K562 (cell line): ENCODE measurements around the gene UQCRC1. TPM values are rescaled to one million over a fixed set of nuclear protein-coding genes. Genes with fewer than 3 reads are reported as not detected.

Experiments used
- BCOR ChIP-seq: fragments of 450-650 bp; IDR thresholded peaks from 2 replicates; pipeline ENCODE4 v1.6.1; 2016
- CBX8 ChIP-seq: fragments of 200-600 bp; sonication (generic); IDR thresholded peaks from 2 replicates; pipeline ENCODE4 v1.6.1; 2012; ENCODE audit warnings: borderline replicate concordance, mixed run types, low read depth, mild to moderate bottlenecking, moderate library complexity, mixed read lengths, low read length, control low read depth, inconsistent platforms; ENCODE audit not compliant: poor library complexity, severe bottlenecking; ENCODE audit errors: extremely low read depth
- CCNT2 ChIP-seq: IDR thresholded peaks from 2 replicates; pipeline ENCODE4 v1.6.1; 2011; ENCODE audit warnings: borderline replicate concordance, low read depth, mild to moderate bottlenecking, moderate library complexity, mixed read lengths, low read length; ENCODE audit not compliant: insufficient read length; ENCODE audit errors: extremely low read depth
- CEBPB ChIP-seq: fragments of 450-650 bp; IDR thresholded peaks from 2 replicates; pipeline ENCODE4 v1.6.1; 2016; ENCODE audit warnings: missing genetic modification characterization, missing compliant biosample characterization
- E2F3 ChIP-seq: fragments of 250-450 bp; sonication (Bioruptor Pico); IDR thresholded peaks from 2 replicates; pipeline ENCODE4 v1.4.0; 2020; ENCODE audit warnings: mild to moderate bottlenecking
- EZH2 ChIP-seq: IDR thresholded peaks from 2 replicates; pipeline ENCODE4 v1.6.1; 2012; ENCODE audit warnings: low read depth, mild to moderate bottlenecking, inconsistent platforms, low read length, borderline replicate concordance
- FOXJ2 ChIP-seq: fragments of 200-800 bp; sonication (Bioruptor generic); IDR thresholded peaks from 2 replicates; pipeline ENCODE4 v1.6.1; 2016; ENCODE audit warnings: missing genetic modification characterization, missing compliant biosample characterization
- GATAD2B ChIP-seq: fragments of 450-650 bp; IDR thresholded peaks from 2 replicates; pipeline ENCODE4 v1.6.1; 2017; ENCODE audit warnings: mild to moderate bottlenecking, borderline replicate concordance
- HMG20A ChIP-seq: fragments of 450-650 bp; formaldehyde crosslinking; conservative IDR thresholded peaks from 2 replicates; pipeline ENCODE4 v1.4.0; 2020; ENCODE audit warnings: mild to moderate bottlenecking, mixed read lengths
- IRF1 ChIP-seq: sonication (generic); formaldehyde crosslinking; IDR thresholded peaks from 2 replicates; pipeline ENCODE4 v1.8.0; 2022; ENCODE audit warnings: missing genetic modification reagents, mild to moderate bottlenecking, borderline replicate concordance
- KLF13 ChIP-seq: fragments of 450-650 bp; IDR thresholded peaks from 2 replicates; pipeline ENCODE4 v1.6.1; 2016; ENCODE audit warnings: missing genetic modification characterization, low read depth, mild to moderate bottlenecking, missing compliant biosample characterization, moderate library complexity, borderline replicate concordance
- MAFK ChIP-seq: IDR thresholded peaks from 2 replicates; pipeline ENCODE4 v1.6.1; 2011; ENCODE audit warnings: low read length, improper control_type of control experiment
- MCM3 ChIP-seq: fragments of 450-650 bp; IDR thresholded peaks from 2 replicates; pipeline ENCODE4 v1.6.1; 2016
- MEIS2 ChIP-seq: fragments of 450-650 bp; IDR thresholded peaks from 2 replicates; pipeline ENCODE4 v1.6.1; 2014; ENCODE audit warnings: mild to moderate bottlenecking; ENCODE audit not compliant: partially characterized antibody
- NEUROD1 ChIP-seq: fragments of 150-350 bp; IDR thresholded peaks from 2 replicates; pipeline ENCODE4 v1.6.1; 2014; ENCODE audit warnings: borderline replicate concordance, low read length, low read depth; ENCODE audit not compliant: partially characterized antibody
- NFIC ChIP-seq: fragments of 450-650 bp; IDR thresholded peaks from 2 replicates; pipeline ENCODE4 v1.6.1; 2017; ENCODE audit warnings: mild to moderate bottlenecking, inconsistent platforms
- SAFB2 ChIP-seq: fragments of 200-400 bp; formaldehyde crosslinking; IDR thresholded peaks from 2 replicates; pipeline ENCODE4 v1.6.1; 2018; ENCODE audit warnings: borderline replicate concordance, low read length, low read depth, moderate library complexity; ENCODE audit not compliant: severe bottlenecking
- SMAD1 ChIP-seq: fragments of 150-350 bp; IDR thresholded peaks from 2 replicates; pipeline ENCODE4 v1.6.1; 2014; ENCODE audit warnings: low read length, low read depth; ENCODE audit not compliant: partially characterized antibody
- STAT6 ChIP-seq: sonication (generic); formaldehyde crosslinking; IDR thresholded peaks from 2 replicates; pipeline ENCODE4 v1.8.1; 2023; ENCODE audit warnings: mild to moderate bottlenecking, missing genetic modification reagents
- XRCC3 ChIP-seq: fragments of 450-650 bp; IDR thresholded peaks from 2 replicates; pipeline ENCODE4 v1.6.1; 2017; ENCODE audit warnings: mild to moderate bottlenecking, moderate library complexity
- ZNF77 ChIP-seq: fragments of 250-450 bp; sonication (Bioruptor Pico); IDR thresholded peaks from 2 replicates; pipeline ENCODE4 v1.5.0; 2020
- polyA plus RNA-seq, 8 experiments: library from polyadenylated mRNA; depleted of rRNA in 4 of 8; stranded (reverse) in 5 of 8; unstranded in 3 of 8; fragments of >200 nt; fragmentation: Nextera tagmentation in 2 of 8; fragmentation: Illumina TruSeq in 1 of 8; extraction: Ambion mirVana in 2 of 8; extraction: Trizol in 1 of 8; gene quantifications; 2 replicates each; pipeline versions ENCODE4 v1.2.1 to v1.2.3, GENCODE V29; 2011 to 2014; ENCODE audit warnings: inconsistent platforms in 1 of 8, missing spikeins in 1 of 8
- total RNA-seq, 7 experiments: library from RNA; depleted of rRNA in 6 of 7; stranded (reverse); fragments of >200 nt in 6 of 7; fragmentation: Illumina TruSeq in 2 of 7; extraction: Trizol in 2 of 7; gene quantifications; 2 replicates each; pipeline versions ENCODE4 v1.2.1 to v1.2.3, GENCODE V29; 2011 to 2021; ENCODE audit warnings: low replicate concordance in 1 of 7

UQCRC1 gene
- total and polyA plus RNA-seq, 9 of the 15 experiments (the other 6 are each of a cell fraction or from before 2014, with no cell fraction given) = 125 to 424 (median 268) TPM

DNA sequence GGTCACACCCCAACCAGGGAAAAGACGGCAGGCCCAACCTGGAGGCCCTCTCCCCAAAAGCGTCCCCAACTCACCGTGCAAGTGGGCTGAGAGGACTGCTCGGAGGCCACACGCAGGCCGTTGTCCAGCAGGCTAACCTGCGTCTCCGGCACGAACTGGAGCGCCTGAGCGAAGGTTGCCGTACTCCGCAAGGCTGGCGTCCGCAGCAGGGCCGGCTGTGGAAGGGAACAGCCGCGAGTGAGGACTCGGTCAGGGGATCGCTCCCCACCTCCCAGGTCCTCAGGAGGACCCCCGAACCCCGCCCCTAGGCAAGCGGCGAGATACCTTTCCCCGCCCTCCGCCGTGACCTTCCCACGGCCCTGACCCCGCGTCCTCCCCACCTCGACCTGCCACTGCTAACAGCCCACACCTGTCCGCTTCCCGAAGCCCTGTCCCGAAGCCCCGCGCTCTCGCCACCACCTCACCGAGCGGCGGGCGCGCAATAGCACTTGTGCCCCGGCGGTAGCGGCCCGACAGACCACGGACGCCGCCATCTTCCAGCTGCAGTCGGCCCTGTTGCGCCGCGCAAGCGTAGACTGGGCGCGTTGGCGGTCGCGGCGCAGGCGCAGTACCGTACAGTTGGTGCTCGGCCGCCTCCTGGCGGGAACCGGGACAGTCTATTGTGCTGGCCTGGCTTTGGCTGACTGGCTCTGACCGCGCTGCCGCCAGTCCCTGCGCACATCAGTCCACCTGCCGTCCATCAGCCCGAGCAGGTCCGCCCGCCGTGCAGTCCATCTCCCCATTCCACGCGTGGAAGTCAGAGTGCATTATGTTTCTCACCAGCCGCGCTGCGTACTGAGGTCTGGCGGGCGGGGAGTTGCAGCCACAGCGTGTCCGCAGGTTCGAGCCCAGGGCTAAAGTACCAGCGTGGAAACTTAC lies at the start of gene UQCRC1 (continued):
- no peak for TF ChIP-seq CCNT2
- TF ChIP-seq STAT6 (CRISPR knock-in tag) = no peak
- no peak for TF ChIP-seq EZH2
- no peak for TF ChIP-seq GATAD2B
- peak; percentile 84 for TF ChIP-seq MEIS2
- no peak for TF ChIP-seq MAFK
- TF ChIP-seq SAFB2 = no peak
- no peak for TF ChIP-seq NEUROD1
- TF ChIP-seq ZNF77 (CRISPR knock-in tag) = no peak
- TF ChIP-seq SMAD1 = no peak
- no peak for TF ChIP-seq MCM3
- TF ChIP-seq BCOR = 0 out of 2 replicates have a peak, but pooled peaks have one; percentile 27
- no peak for TF ChIP-seq E2F3 (CRISPR knock-in tag)
- TF ChIP-seq FOXJ2 (tag) = no peak
- no peak for TF ChIP-seq XRCC3
- TF ChIP-seq KLF13 = no peak
- no peak for TF ChIP-seq IRF1 (CRISPR knock-in tag)
- no peak for TF ChIP-seq CEBPB (tag)
- peak; percentile 35 for TF ChIP-seq NFIC
- no peak for TF ChIP-seq HMG20A (CRISPR knock-in tag)
- TF ChIP-seq CBX8 = no peak
